Measurements from ENCODE around the gene KRT23.

The KRT23 gene

GRCh38 chr17:40940266-40940665 lies 2.8 kb upstream of the KRT23 start:
- Histone ChIP-seq H2BK120ac (ENCODE audit: low read depth, low read length) (no peak overlapping the region), H3K23ac (ENCODE audit: low read length) (no peak overlapping the region), H3K79me1 (ENCODE audit: low read length) (no peaks in the 10 kb centered on the region), H3K27me3 (ENCODE audit: insufficient read depth, low read length, poor library complexity) (no peaks in the 10 kb centered on the region), H3K4me3 (ENCODE audit: low read length) (no peak overlapping the region), H3K27ac (ENCODE audit: low read depth, low read length) (no peak overlapping the region), H3K56ac (ENCODE audit: low read length) (no peak overlapping the region), H4K5ac (ENCODE audit: low read length) (no peak overlapping the region), H2AK5ac (ENCODE audit: low read length) (no peak overlapping the region), H3K9ac (ENCODE audit: low read length) (no peak overlapping the region), H3K4me1 (ENCODE audit: control insufficient read depth, low read depth, low read length) (no peaks in the 10 kb centered on the region), H3K79me2 (ENCODE audit: control insufficient read depth, insufficient read depth, low read length) (no peaks in the 10 kb centered on the region), H3K4ac (ENCODE audit: low read depth, low read length) (no peak overlapping the region), H4K8ac (ENCODE audit: low read depth, low read length) (no peak overlapping the region), H3K4me2 (ENCODE audit: low read length) (no peak overlapping the region), H2BK5ac (ENCODE audit: low read length) (no peak overlapping the region), H3K36me3 (ENCODE audit: control insufficient read depth, insufficient read depth, low read length) (no peaks in the 10 kb centered on the region), H3K18ac (ENCODE audit: low read length) (no peak overlapping the region), H2BK15ac (replicated peaks; ENCODE audit: low read depth) (no peak overlapping the region)
- whole genome bisulfite sequencing (ENCODE audit: extremely low coverage, insufficient coverage, low lambda C conversion rate): no CpG with 5 or more reads among the region's 6 CpGs
- DNase-seq: no peak

GRCh38 chr17:40938981-40939380 lies 1.5 kb upstream of the KRT23 start:
- H4K8ac ChIP-seq (ENCODE audit: low read depth, low read length): no peak overlapping the region
- H3K27ac ChIP-seq (ENCODE audit: low read depth, low read length): no peak overlapping the region
- H2BK5ac ChIP-seq (ENCODE audit: low read length): no peak overlapping the region
- no peaks in the 10 kb centered on the region for H3K79me2 ChIP-seq (ENCODE audit: control insufficient read depth, insufficient read depth, low read length)
- H3K56ac ChIP-seq (ENCODE audit: low read length): no peak overlapping the region
- no peak overlapping the region for H3K4me3 ChIP-seq (ENCODE audit: low read length)
- no peak overlapping the region for H2BK15ac ChIP-seq (replicated peaks; ENCODE audit: low read depth)
- H3K4me2 ChIP-seq (ENCODE audit: low read length): no peak overlapping the region
- no peak for DNase-seq
- no peak overlapping the region for H2AK5ac ChIP-seq (ENCODE audit: low read length)
- no peak overlapping the region for H3K23ac ChIP-seq (ENCODE audit: low read length)
- H3K79me1 ChIP-seq (ENCODE audit: low read length): no peaks in the 10 kb centered on the region
- WGBS (ENCODE audit: extremely low coverage, insufficient coverage, low lambda C conversion rate): no CpG with 5 or more reads among the region's 3 CpGs
- no peaks in the 10 kb centered on the region for H3K36me3 ChIP-seq (ENCODE audit: control insufficient read depth, insufficient read depth, low read length)
- no peak overlapping the region for H3K18ac ChIP-seq (ENCODE audit: low read length)
- no peak overlapping the region for H4K5ac ChIP-seq (ENCODE audit: low read length)
- H3K4me1 ChIP-seq (ENCODE audit: control insufficient read depth, low read depth, low read length): no peaks in the 10 kb centered on the region
- H3K9ac ChIP-seq (ENCODE audit: low read length): no peak overlapping the region
- H2BK120ac ChIP-seq (ENCODE audit: low read depth, low read length): no peak overlapping the region
- no peak overlapping the region for H3K4ac ChIP-seq (ENCODE audit: low read depth, low read length)
- H3K27me3 ChIP-seq (ENCODE audit: insufficient read depth, low read length, poor library complexity): no peaks in the 10 kb centered on the region

- Histone ChIP-seq H3K9ac (ENCODE audit: low read length) (no peak overlapping the region), H4K5ac (ENCODE audit: low read length) (no peak overlapping the region), H2BK5ac (ENCODE audit: low read length) (no peak overlapping the region), H2AK5ac (ENCODE audit: low read length) (no peak overlapping the region), H4K8ac (ENCODE audit: low read depth, low read length) (no peak overlapping the region), H3K56ac (ENCODE audit: low read length) (peak overlapping the region; percentile 8), H3K36me3 (ENCODE audit: control insufficient read depth, insufficient read depth, low read length) (no peaks in the 10 kb centered on the region), H3K27ac (ENCODE audit: low read depth, low read length) (no peak overlapping the region), H3K79me1 (ENCODE audit: low read length) (no peaks in the 10 kb centered on the region), H3K18ac (ENCODE audit: low read length) (no peak overlapping the region), H2BK15ac (replicated peaks; ENCODE audit: low read depth) (no peak overlapping the region), H3K4me2 (ENCODE audit: low read length) (no peak overlapping the region), H3K4me3 (ENCODE audit: low read length) (no peak overlapping the region), H3K4ac (ENCODE audit: low read depth, low read length) (no peak overlapping the region), H2BK120ac (ENCODE audit: low read depth, low read length) (no peak overlapping the region), H3K79me2 (ENCODE audit: control insufficient read depth, insufficient read depth, low read length) (no peaks in the 10 kb centered on the region), H3K4me1 (ENCODE audit: control insufficient read depth, low read depth, low read length) (no peaks in the 10 kb centered on the region), H3K27me3 (ENCODE audit: insufficient read depth, low read length, poor library complexity) (no peaks in the 10 kb centered on the region), H3K23ac (ENCODE audit: low read length) (no peak overlapping the region)
- WGBS (ENCODE audit: extremely low coverage, insufficient coverage, low lambda C conversion rate): no CpG with 5 or more reads among the region's 5 CpGs
- peak; percentile 32 for DNase-seq
Observed at GRCh38 chr17:40936976-40937375, 470 bp downstream of the KRT23 start.

- Histone ChIP-seq H4K8ac (ENCODE audit: low read depth, low read length) (no peak overlapping the region), H2BK15ac (replicated peaks; ENCODE audit: low read depth) (no peak overlapping the region), H3K27ac (ENCODE audit: low read depth, low read length) (no peak overlapping the region), H4K5ac (ENCODE audit: low read length) (no peak overlapping the region), H3K36me3 (ENCODE audit: control insufficient read depth, insufficient read depth, low read length) (no peaks in the 10 kb centered on the region), H3K79me2 (ENCODE audit: control insufficient read depth, insufficient read depth, low read length) (no peaks in the 10 kb centered on the region), H3K18ac (ENCODE audit: low read length) (no peak overlapping the region), H3K4me3 (ENCODE audit: low read length) (no peak overlapping the region), H3K4me2 (ENCODE audit: low read length) (no peak overlapping the region), H3K9ac (ENCODE audit: low read length) (no peak overlapping the region), H2BK5ac (ENCODE audit: low read length) (no peak overlapping the region), H2AK5ac (ENCODE audit: low read length) (no peak overlapping the region), H3K79me1 (ENCODE audit: low read length) (no peaks in the 10 kb centered on the region), H3K4ac (ENCODE audit: low read depth, low read length) (no peak overlapping the region), H3K56ac (ENCODE audit: low read length) (no peak overlapping the region), H3K27me3 (ENCODE audit: insufficient read depth, low read length, poor library complexity) (no peaks in the 10 kb centered on the region), H3K4me1 (ENCODE audit: control insufficient read depth, low read depth, low read length) (no peaks in the 10 kb centered on the region), H2BK120ac (ENCODE audit: low read depth, low read length) (no peak overlapping the region), H3K23ac (ENCODE audit: low read length) (no peak overlapping the region)
- no peak for DNase-seq
- no CpG with 5 or more reads among the region's 19 CpGs for WGBS (ENCODE audit: extremely low coverage, insufficient coverage, low lambda C conversion rate)
Observed at GRCh38 chr17:40936437-40936971, 942 bp downstream of the KRT23 start.

GRCh38 chr17:40935624-40936023 lies 1.8 kb downstream of the KRT23 start:
- Histone ChIP-seq H2BK120ac (ENCODE audit: low read depth, low read length) (no peak overlapping the region), H4K5ac (ENCODE audit: low read length) (no peak overlapping the region), H3K4ac (ENCODE audit: low read depth, low read length) (no peak overlapping the region), H3K4me1 (ENCODE audit: control insufficient read depth, low read depth, low read length) (no peaks in the 10 kb centered on the region), H2BK15ac (replicated peaks; ENCODE audit: low read depth) (no peak overlapping the region), H3K9ac (ENCODE audit: low read length) (no peak overlapping the region), H3K4me3 (ENCODE audit: low read length) (no peak overlapping the region), H3K27ac (ENCODE audit: low read depth, low read length) (no peak overlapping the region), H3K36me3 (ENCODE audit: control insufficient read depth, insufficient read depth, low read length) (no peaks in the 10 kb centered on the region), H2AK5ac (ENCODE audit: low read length) (no peak overlapping the region), H3K79me2 (ENCODE audit: control insufficient read depth, insufficient read depth, low read length) (no peaks in the 10 kb centered on the region), H3K23ac (ENCODE audit: low read length) (no peak overlapping the region), H3K79me1 (ENCODE audit: low read length) (no peaks in the 10 kb centered on the region), H2BK5ac (ENCODE audit: low read length) (no peak overlapping the region), H3K27me3 (ENCODE audit: insufficient read depth, low read length, poor library complexity) (no peaks in the 10 kb centered on the region), H3K18ac (ENCODE audit: low read length) (no peak overlapping the region), H4K8ac (ENCODE audit: low read depth, low read length) (no peak overlapping the region), H3K4me2 (ENCODE audit: low read length) (no peak overlapping the region), H3K56ac (ENCODE audit: low read length) (no peak overlapping the region)
- DNase-seq: no peak
- WGBS (ENCODE audit: extremely low coverage, insufficient coverage, low lambda C conversion rate): no CpG with 5 or more reads among the region's 3 CpGs

GRCh38 chr17:40932608-40933007 lies 4.8 kb downstream of the KRT23 start:
- H3K36me3 ChIP-seq (ENCODE audit: control insufficient read depth, insufficient read depth, low read length): no peaks in the 10 kb centered on the region
- H2BK15ac ChIP-seq (replicated peaks; ENCODE audit: low read depth): no peak overlapping the region
- no peak overlapping the region for H3K9ac ChIP-seq (ENCODE audit: low read length)
- no peak overlapping the region for H3K4ac ChIP-seq (ENCODE audit: low read depth, low read length)
- H3K4me2 ChIP-seq (ENCODE audit: low read length): no peak overlapping the region
- H3K27me3 ChIP-seq (ENCODE audit: insufficient read depth, low read length, poor library complexity): no peaks in the 10 kb centered on the region
- no peak overlapping the region for H4K5ac ChIP-seq (ENCODE audit: low read length)
- no peak overlapping the region for H4K8ac ChIP-seq (ENCODE audit: low read depth, low read length)
- no peak for DNase-seq
- H2AK5ac ChIP-seq (ENCODE audit: low read length): no peak overlapping the region
- H3K79me2 ChIP-seq (ENCODE audit: control insufficient read depth, insufficient read depth, low read length): no peaks in the 10 kb centered on the region
- no peak overlapping the region for H2BK120ac ChIP-seq (ENCODE audit: low read depth, low read length)
- H3K23ac ChIP-seq (ENCODE audit: low read length): no peak overlapping the region
- H3K18ac ChIP-seq (ENCODE audit: low read length): no peak overlapping the region
- no peak overlapping the region for H3K27ac ChIP-seq (ENCODE audit: low read depth, low read length)
- no peaks in the 10 kb centered on the region for H3K79me1 ChIP-seq (ENCODE audit: low read length)
- H3K4me3 ChIP-seq (ENCODE audit: low read length): no peak overlapping the region
- WGBS (ENCODE audit: extremely low coverage, insufficient coverage, low lambda C conversion rate): no CpG with 5 or more reads among the region's 2 CpGs
- no peak overlapping the region for H2BK5ac ChIP-seq (ENCODE audit: low read length)
- H3K56ac ChIP-seq (ENCODE audit: low read length): no peak overlapping the region
- H3K4me1 ChIP-seq (ENCODE audit: control insufficient read depth, low read depth, low read length): no peaks in the 10 kb centered on the region
